Activated CD4-positive, alpha-beta T cell treated with anti-CD3 and anti-CD28 coated beads for 1 hour (primary cell): ENCODE measurements around the gene MTERF4.

ENCODE experiments used
- DNase-seq: peaks from one replicate; pipeline ENCODE4 v3.0.0-alpha.2; 2020

Gene MTERF4

GRCh38 chr2:241068136-241068941 is 33.7 kb downstream of the MTERF4 start:
- DNase-seq: no peak

GRCh38 chr2:241067501-241068135 is 34.5 kb downstream of the MTERF4 start:
- no peak for DNase-seq

GRCh38 chr2:241066893-241067341 is 35.2 kb downstream of the MTERF4 start:
- DNase-seq: no peak

- no peak for DNase-seq
Observed at GRCh38 chr2:241066171-241066892, 35.8 kb downstream of the MTERF4 start.

GRCh38 chr2:241065355-241065803 is 36.7 kb downstream of the MTERF4 start:
- no peak for DNase-seq

- no peak for DNase-seq
Observed at GRCh38 chr2:241064802-241065354, 37.2 kb downstream of the MTERF4 start.

GRCh38 chr2:241064008-241064801 is 37.9 kb downstream of the MTERF4 start:
- DNase-seq: peak; percentile 22

- DNase-seq: no peak
Observed at GRCh38 chr2:241063587-241063986, 38.5 kb downstream of the MTERF4 start.

GRCh38 chr2:241063093-241063551 is 39.0 kb downstream of the MTERF4 start:
- no peak for DNase-seq

- no peak for DNase-seq
Observed at GRCh38 chr2:241062389-241063092, 39.5 kb downstream of the MTERF4 start.

GRCh38 chr2:241061275-241061674 is 40.8 kb downstream of the MTERF4 start:
- DNase-seq: no peak

GRCh38 chr2:241053576-241054251 is 48.4 kb downstream of the MTERF4 start:
- DNase-seq: no peak

- no peak for DNase-seq
Observed at GRCh38 chr2:241052677-241053360, 49.3 kb downstream of the MTERF4 start.

GRCh38 chr2:241051578-241052487 is 50.3 kb downstream of the MTERF4 start:
- DNase-seq: no peak

GRCh38 chr2:241050624-241051577 is 51.2 kb downstream of the MTERF4 start:
- no peak for DNase-seq

GRCh38 chr2:241049739-241050623 is 52.1 kb downstream of the MTERF4 start:
- no peak for DNase-seq

GRCh38 chr2:241048949-241049343 is 53.1 kb downstream of the MTERF4 start:
- no peak for DNase-seq
